Activated T-cell treated with anti-CD3 and anti-CD28 coated beads for 4 hours (primary cell): Measurements from ENCODE around the gene FHOD1.

Experiments used
- DNase-seq: peaks from one replicate; pipeline ENCODE4 v3.0.0-alpha.2; 2020

The FHOD1 gene

GRCh38 chr16:67248401-67249177, 1.3 kb upstream of the FHOD1 start, which contains the start of gene SLC9A5:
Gene SLC9A5 (plus strand): TSS chr16:67248979. CDS start chr16:67249015, 36 bp downstream.
- no peak for DNase-seq

GRCh38 chr16:67248073-67248400, 756 bp upstream of the FHOD1 start:
- DNase-seq, result no peak

GRCh38 chr16:67246756-67247191, 507 bp downstream of the FHOD1 start:
- peak; percentile 35 for DNase-seq

- no peak for DNase-seq
Measured at GRCh38 chr16:67246081-67246755, 1.1 kb downstream of the FHOD1 start.

- no peak for DNase-seq
Measured at GRCh38 chr16:67245674-67246080, 1.6 kb downstream of the FHOD1 start.

- no peak for DNase-seq
Measured at GRCh38 chr16:67245186-67245585, 2.1 kb downstream of the FHOD1 start.

- DNase-seq, result peak; percentile 62
Measured at GRCh38 chr16:67244387-67245185, 2.7 kb downstream of the FHOD1 start.

GRCh38 chr16:67243481-67243880, 3.8 kb downstream of the FHOD1 start:
- no peak for DNase-seq

- DNase-seq, result no peak
Measured at GRCh38 chr16:67242138-67242730, 5.0 kb downstream of the FHOD1 start.

- DNase-seq, result no peak
Measured at GRCh38 chr16:67241008-67241900, 6.0 kb downstream of the FHOD1 start.

GRCh38 chr16:67240506-67240905, 6.8 kb downstream of the FHOD1 start:
- DNase-seq, result no peak

- DNase-seq, result no peak
Measured at GRCh38 chr16:67238806-67239470, 8.3 kb downstream of the FHOD1 start.

GRCh38 chr16:67238278-67238575, 9.1 kb downstream of the FHOD1 start:
- DNase-seq, result no peak

GRCh38 chr16:67237396-67238277, 9.6 kb downstream of the FHOD1 start:
- DNase-seq, result no peak

- peak; percentile 50 for DNase-seq
Measured at GRCh38 chr16:67236563-67237395, 10.5 kb downstream of the FHOD1 start.

GRCh38 chr16:67235816-67236562, 11.3 kb downstream of the FHOD1 start:
- no peak for DNase-seq

GRCh38 chr16:67234180-67234597, 13.1 kb downstream of the FHOD1 start:
- DNase-seq, result no peak

- no peak for DNase-seq
Measured at GRCh38 chr16:67233596-67233995, 13.7 kb downstream of the FHOD1 start.
